Activated CD4-positive, alpha-beta T cell treated with anti-CD3 and anti-CD28 coated beads, Interleukin-2, amount 50 U/mL, for 4 hours (primary cell): Measurements from ENCODE around the gene KRT2.

Experiments used
- DNase-seq, 2 experiments: peaks; one replicate each; pipeline ENCODE4 v3.0.0-alpha.2; 2020

Gene KRT2

DNA sequence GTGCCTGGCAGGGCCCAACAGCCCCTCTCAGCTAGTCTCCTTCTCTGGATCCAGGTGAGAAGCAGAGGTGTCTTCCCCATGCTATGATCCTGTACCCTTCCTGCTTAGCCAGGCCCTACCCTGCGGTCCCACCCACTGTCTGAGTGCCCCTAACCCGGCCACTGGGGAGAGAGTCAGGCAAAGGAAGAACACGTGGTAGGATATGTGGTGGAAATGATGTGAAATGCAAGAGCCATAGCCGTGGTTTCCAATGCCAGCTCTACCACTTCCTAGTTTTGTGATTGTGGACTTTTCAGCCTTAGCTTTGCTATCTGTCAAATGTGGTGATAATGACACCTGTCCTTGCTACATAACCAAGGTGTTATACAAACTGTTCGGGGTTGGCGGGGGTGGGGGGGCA, 15.8 kb downstream of the KRT2 start:
- no peak for DNase-seq

GRCh38 chr12:52634266-52635056, 17.6 kb downstream of the KRT2 start:
- DNase-seq = no peak

- DNase-seq = no peak
Observed at GRCh38 chr12:52633383-52633782, 18.6 kb downstream of the KRT2 start.

- DNase-seq = no peak
Observed at GRCh38 chr12:52632656-52633055, 19.4 kb downstream of the KRT2 start.

DNA sequence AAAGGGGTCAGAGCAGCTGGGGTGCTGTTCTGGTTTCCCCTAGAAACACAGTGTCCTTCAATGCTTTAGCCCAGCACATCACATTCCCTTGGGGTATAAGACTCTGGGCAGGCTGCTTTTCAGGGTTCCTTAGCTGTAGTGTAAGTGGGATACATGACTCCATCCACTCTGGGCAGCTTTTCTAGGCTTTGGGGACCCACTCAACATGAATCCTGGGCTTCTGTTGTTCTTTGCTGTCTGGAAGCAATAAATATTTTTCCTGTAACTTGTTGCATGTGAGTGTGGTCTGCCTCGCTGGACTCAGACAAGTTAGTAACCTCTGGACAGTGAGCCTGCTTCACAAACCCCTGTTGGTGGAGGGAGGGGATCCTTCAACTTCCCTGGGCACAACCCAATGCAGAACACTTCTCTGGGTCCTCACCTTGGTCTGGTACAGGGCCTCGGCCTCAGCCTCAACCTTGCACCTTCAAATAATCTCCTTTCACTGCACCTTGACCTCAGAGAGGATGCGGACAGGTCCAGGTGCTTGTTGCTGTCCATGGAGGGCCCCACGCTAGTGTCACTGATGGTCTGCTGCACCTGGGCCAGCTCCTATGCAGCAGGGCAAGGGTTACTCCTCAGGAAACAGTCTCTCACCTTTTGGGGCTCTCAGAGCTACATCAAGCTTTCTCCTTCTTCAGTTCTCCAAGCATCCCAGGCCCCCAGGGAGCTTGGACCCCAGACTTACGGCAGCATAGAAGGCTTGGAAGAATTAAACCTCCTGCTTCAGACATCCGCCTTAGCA, 20.1 kb downstream of the KRT2 start:
- no peak for DNase-seq

GRCh38 chr12:52631264-52631663, 20.7 kb downstream of the KRT2 start:
- DNase-seq = no peak

- no peak for DNase-seq
Observed at GRCh38 chr12:52630599-52631200, 21.3 kb downstream of the KRT2 start.

- no peak for DNase-seq
Observed at GRCh38 chr12:52630008-52630500, 22.0 kb downstream of the KRT2 start.

DNA sequence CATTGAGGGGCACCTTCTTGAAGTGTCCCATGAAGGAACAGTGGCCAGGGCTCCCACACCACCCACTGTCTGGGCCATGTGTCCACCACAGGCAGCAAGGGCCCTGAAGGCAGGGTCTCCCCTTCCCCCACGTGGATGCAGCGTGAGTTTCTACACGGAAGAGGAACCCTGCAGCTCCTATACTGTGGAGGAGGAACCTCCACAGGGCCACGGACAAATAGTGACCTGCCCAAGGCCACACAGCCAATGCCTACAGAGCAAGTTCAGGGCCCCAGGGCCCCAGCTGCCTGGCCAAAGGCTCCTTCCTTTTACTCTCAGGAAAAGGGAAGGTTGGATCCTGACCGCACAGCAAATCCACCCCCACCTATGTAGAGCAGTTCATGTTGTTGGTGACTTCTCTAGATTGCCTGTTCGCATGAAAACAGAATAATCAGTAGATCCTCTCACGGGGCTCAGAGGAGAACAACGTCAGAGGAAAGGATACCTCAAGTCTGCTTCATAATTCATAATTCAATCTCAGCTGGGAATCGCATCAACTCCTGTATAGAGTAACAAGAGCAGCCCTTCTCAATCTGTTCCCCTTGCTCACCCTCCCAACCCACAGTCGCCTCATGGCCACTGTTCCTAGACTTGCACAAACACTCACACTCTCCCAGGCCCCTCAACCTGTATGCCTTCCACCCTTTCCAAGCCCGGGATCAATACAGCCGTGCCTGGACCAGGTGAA, 22.6 kb downstream of the KRT2 start:
- no peak for DNase-seq

- DNase-seq = no peak
Observed at GRCh38 chr12:52628841-52629240, 23.2 kb downstream of the KRT2 start.

- no peak for DNase-seq
Observed at GRCh38 chr12:52628111-52628507, 23.9 kb downstream of the KRT2 start.

- DNase-seq = no peak
Observed at GRCh38 chr12:52627395-52628110, 24.5 kb downstream of the KRT2 start.

GRCh38 chr12:52622349-52622748, 29.7 kb downstream of the KRT2 start:
- no peak for DNase-seq

GRCh38 chr12:52618866-52619265, 33.1 kb downstream of the KRT2 start:
- no peak for DNase-seq

DNA sequence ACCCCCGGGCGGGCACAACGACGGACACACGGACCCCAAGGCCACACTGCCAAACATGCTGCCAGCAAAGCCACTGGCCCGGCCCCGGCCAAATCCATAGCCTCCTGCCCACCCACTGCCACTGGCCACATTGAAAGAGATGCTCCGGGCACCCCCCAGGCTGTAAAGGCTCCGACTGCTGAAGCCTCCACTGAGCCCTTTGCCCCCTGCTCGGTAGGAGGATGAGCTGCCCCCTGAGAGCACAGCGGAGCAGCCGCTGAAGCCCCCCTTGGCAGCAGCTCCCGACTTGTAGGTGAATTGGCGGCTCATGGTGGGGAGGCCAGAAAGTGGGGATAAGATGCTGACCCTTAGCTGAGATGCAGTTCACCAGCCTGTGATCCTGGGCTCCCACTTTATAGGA, 33.8 kb downstream of the KRT2 start, which contains the start of gene KRT73:
KRT73 (minus strand) TSS at position 344 of the 400 bp plus-strand sequence; CDS start at position 309, 35 bp downstream.
- DNase-seq = no peak

- no peak for DNase-seq
Observed at GRCh38 chr12:52617403-52617785, 34.6 kb downstream of the KRT2 start.

DNA sequence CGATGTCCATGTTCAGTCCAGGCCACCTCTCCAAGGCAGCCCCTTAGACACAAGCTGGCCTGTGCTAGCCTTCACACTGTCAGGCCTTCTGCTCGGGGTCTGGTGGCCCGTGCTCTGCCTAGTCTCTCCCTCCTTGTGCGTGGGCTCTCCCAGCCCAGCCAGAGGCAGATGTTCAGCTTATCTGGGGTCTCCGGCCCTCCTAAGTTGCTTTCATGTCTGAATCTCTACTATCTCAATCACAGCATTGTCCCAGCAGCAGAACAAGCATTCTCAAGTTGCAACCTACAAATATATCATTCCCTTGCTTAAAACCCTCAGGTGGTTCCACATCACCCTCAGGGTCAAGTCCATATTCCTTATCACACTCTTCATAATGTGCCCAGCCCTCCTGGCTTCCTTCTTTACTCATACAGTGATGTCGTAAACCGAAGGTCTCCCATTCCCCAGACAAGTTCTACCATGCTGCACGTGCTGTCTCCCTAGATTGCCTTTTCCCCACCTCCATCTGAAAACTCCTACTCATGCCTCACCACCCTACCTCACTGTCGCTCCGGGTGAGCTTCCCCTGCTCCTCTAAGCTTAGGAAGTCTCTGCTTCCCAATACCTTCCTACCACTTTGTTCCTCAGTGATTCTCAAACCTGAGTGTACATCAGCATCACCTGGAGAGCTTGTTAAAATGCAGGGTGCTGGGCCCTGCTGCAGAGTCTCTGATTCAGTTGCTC, 35.2 kb downstream of the KRT2 start:
- no peak for DNase-seq

DNA sequence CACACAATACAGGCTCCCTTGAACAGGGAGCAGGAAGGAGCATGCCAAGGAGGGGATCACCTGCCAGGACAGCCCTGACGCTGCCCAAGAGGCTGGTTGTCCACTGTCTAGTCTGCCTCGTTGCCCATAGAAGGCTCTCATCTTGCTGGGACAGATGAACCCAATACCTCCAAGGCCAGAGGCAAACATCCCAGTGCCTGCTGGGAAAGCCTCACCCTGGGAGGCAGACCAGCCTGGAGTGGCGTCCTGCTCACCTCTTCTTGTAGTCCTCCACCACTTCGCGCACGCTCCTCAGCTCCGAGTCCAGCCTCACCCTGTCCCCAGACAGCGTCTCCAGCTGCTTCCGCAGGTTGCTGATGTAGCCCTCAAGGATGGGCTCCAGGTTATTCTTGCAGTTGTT, 36.1 kb downstream of the KRT2 start:
- no peak for DNase-seq

- peak in 1 of 2 experiments; percentile 17 for DNase-seq
Observed at GRCh38 chr12:52615208-52615868, 36.7 kb downstream of the KRT2 start.

GRCh38 chr12:52614381-52615207, 37.4 kb downstream of the KRT2 start:
- DNase-seq = no peak
